HG03354 (cell line): ENCODE data around the gene C19orf73.

Source experiments
- ATAC-seq: cut with Tn5 transposase; IDR thresholded peaks from one replicate; pipeline ENCODE4 v1.9.1; 2021; ENCODE audit warnings: mild to moderate bottlenecking; ENCODE audit not compliant: unreplicated experiment, poor library complexity, severe bottlenecking

The C19orf73 gene, protein sequence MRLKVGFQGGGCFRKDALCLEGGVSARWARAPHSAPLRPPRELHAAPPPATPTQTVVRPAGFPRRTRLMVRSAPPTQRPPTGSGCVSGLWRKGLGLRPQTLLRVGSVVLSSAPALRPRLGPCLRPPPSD

DNA sequence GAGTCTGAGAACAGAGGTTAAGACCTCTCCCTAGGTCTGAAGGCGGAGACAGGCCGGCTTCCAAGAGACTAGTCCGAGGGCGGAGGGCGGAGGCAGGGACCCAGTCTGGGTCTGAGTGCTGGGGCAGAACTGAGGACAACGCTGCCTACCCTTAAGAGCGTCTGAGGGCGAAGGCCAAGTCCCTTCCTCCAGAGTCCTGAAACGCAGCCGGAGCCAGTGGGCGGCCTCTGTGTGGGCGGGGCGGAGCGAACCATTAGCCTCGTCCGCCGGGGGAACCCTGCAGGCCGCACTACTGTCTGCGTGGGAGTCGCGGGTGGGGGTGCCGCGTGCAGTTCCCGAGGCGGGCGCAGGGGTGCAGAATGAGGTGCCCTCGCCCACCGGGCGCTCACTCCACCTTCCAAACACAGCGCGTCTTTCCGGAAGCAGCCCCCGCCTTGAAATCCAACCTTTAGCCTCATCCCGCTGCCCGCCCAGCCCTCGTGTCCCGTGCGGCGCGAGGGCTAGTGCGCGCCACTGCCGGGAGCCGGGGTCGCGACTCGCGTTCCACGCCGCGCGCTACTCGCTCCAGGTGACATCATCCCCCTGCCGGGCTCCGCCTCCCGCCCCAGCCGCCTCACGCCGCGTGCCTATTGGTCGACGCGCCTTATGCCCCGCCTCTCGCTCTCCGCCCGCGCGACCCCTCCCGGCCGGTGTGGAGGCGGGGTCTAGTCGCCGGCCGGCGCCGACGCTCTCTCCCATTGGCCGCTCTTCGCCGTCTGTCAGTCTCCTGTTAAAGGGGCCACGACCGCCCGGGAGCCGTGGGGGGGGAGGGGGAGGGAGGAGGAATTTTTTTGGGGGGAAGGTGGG is at the start of gene C19orf73:
Gene C19orf73 (minus strand): TSS at position 579 of the 846 bp plus-strand sequence. CDS start 121 bp downstream, at position 458.
- ATAC-seq: peak; percentile 81

DNA sequence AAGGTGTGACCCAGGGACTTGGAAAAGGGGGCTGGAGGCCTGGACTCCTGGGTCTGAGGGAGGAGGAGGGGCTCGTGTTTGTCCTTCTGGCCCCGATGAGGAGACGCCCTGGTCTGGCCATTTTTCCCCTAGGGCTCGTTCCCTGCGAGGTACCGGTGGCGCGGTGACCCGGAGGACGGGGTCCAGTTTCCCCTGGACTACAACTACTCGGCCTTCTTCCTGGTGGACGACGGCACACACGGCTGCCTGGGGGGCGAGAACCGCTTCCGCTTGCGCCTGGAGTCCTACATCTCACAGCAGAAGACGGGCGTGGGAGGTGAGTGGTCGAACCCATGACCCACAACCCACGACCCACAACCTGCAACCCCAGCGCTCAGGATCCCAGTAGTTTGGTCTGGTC is 49.5 kb upstream of the C19orf73 start:
- no peak for ATAC-seq

DNA sequence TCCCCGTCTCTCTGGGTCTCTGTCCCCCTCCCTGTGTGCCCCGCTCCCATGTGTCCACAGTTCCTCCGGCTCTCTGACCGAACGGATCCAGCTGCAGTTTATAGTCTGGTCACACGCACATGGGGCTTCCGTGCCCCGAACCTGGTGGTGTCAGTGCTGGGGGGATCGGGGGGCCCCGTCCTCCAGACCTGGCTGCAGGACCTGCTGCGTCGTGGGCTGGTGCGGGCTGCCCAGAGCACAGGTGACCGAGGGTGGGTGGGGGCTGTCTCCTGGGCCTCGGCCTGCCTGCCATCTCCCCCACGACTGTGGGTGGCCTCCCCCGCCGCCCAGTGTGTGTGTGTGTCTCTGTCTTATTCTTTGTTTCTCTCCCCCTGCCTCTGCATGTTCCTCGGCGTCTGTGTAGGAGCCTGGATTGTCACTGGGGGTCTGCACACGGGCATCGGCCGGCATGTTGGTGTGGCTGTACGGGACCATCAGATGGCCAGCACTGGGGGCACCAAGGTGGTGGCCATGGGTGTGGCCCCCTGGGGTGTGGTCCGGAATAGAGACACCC is 49.0 kb upstream of the C19orf73 start:
- no peak for ATAC-seq

DNA sequence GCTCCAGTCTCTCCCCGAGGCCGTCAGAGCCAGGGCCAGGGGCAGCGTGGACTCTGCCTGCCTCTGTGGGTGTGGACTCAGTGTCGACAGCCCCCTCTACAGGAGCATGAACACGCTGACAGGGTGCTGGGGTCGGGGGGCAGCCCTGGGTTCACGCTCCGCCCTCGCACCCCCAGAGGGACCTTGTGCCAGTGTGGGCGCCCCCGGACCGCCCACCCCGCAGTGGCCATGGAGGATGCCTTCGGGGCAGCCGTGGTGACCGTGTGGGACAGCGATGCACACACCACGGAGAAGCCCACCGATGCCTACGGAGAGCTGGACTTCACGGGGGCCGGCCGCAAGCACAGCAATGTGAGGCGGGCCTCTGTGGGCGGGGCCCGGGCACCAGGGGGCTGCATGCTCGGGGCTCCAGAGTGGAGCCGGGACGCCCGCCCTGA is 46.9 kb upstream of the C19orf73 start:
- no peak for ATAC-seq

DNA sequence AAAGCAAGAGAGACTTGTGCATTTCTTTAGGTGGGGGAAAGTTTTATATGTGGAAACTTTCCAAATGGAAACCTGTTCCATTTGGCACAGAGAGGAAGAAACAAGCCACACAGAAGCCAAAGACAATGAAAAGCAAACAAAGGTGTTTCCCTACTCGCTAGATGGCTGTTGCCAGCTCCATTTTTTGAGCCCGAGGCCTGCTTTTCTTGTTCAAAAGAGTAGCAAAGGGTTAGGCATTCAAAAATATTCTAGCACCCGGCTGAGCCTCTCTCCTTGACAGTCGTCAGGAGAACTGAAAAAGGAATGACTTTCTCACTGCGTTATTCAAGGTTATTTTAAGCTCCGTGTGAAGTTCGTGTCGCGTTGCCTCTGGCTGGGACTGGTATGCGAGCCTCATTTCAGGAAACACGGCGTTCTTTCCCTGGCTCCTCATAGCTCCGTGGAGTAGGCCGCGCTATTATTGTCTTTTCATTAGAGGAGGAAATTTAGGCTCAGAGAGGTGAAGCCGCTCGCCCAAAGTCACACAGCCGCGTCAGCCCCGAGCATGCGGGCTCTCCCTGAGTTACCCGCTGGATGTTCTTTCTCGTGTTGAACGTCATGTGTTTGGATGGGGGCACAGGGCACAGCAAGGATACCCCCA is 46.3 kb upstream of the C19orf73 start:
- no peak for ATAC-seq

DNA sequence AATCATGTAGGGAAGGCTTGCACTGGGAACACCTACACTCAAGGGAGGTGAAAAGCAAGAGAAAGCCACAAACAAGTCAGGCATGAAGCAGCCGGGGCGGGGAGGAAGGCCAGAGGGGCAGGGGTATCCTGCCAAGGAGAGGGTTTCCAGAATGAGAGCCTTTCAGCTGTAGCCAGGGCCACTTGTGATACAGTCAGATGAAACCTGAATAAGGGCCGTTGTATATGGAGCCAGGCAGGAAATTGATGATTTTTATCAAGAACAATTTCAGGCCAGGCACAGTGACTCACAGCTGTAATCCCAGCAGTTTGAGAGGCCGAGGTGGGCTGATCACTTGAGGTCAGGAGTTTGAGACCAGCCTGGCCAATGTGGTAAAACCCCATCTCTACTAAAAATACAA is 43.0 kb upstream of the C19orf73 start:
- ATAC-seq: no peak

DNA sequence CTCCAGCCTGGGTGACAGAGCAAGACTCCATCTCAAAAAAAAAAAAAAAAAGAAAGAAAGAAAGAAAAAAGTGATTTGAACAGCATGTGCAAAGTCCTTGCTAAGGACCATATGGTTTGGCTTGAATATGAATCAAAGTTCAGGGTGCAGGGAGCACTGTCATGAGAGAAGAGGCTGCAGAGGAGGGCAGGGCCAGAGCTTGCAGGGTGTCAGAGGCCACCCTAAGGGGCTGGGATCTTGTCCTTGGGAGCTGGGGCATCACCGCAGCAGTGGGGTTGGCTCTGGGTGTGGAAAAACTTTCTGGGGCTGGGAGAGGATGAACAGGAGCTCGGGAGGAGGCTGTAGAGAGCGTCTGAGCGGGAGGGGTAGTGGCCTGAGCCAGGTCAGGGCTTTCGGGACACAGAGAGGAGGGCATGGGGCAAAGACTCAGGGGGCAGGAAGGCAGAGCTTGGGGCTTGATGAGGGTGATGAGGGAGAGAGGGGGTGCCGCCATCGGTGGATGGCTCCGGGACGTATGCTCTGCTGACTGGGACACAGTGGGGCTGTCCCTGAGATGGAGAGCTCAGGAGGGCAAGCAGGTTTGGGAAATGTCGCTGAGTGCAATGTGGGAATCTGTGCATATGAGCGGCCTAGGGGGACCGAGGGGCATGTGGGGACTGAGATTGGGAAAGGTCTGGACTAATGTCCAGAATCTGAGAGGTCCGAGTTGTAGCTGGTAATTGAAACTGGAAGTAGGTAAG is 41.7 kb upstream of the C19orf73 start:
- ATAC-seq: no peak

DNA sequence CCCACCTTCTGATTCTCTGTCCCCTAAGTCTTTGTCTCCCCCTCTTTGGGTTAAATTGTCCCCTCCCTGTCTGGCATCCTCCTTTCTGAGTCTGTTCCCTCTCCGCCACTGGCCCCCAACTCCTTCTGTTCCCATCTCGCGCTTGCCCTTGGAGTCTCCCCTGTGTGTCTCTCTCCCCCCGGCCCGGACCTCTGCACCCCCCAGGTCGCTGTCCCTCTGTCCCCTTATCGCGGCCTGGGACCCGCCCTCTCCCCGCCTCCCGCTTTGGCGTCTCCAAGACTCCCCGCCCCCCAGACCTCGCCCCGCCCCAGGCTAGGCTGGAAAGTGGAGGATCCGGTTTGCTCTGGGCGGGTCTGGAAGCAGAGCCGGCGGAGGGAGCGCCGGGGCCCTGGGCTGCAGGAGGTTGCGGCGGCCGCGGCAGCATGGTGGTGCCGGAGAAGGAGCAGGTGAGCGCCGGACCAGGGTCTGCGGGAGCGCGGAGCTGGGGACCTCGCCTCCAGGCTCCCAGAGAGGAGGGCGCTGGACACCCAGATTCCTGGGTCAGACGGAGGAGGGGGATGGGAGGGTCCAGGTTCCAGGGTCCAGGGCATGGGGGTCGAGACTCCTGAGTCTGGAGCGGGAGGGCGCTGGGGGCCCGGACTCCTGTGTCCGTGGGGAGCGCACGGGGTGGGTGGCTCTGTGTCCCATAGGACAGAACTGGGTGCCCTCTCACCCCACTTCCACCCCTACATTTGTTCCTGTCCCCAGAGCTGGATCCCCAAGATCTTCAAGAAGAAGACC is 38.7 kb upstream of the C19orf73 start, which contains the start of gene TRPM4:
Gene TRPM4 (plus strand): TSS at position 348 of the 780 bp plus-strand sequence. CDS start 75 bp downstream, at position 423.
- no peak for ATAC-seq

DNA sequence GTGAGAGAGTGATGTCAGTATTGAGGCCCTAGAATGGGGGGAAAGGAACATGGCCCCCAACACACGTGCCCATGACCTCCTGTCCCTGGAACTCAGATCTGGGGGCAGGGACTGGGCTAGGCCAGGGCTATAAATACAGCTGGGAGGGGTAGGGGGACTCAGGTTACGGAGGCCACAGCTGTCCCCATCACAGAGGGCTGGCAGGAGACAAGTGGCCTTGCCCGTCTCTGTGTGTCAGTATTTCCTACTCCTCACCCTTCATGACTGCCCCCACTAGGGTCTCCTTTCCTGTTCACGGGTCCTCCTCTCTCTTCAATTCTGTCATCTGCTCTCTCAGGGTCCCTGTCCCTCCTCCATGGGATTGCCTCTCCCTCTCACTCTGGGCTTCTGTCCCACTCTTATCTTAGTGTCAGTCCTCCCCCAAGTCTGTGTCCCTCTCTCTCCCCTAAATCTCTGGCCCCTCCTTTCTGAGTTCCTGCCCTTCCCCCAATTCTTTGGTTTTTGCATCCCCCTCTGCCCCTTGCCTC is 36.9 kb upstream of the C19orf73 start:
- ATAC-seq: no peak

DNA sequence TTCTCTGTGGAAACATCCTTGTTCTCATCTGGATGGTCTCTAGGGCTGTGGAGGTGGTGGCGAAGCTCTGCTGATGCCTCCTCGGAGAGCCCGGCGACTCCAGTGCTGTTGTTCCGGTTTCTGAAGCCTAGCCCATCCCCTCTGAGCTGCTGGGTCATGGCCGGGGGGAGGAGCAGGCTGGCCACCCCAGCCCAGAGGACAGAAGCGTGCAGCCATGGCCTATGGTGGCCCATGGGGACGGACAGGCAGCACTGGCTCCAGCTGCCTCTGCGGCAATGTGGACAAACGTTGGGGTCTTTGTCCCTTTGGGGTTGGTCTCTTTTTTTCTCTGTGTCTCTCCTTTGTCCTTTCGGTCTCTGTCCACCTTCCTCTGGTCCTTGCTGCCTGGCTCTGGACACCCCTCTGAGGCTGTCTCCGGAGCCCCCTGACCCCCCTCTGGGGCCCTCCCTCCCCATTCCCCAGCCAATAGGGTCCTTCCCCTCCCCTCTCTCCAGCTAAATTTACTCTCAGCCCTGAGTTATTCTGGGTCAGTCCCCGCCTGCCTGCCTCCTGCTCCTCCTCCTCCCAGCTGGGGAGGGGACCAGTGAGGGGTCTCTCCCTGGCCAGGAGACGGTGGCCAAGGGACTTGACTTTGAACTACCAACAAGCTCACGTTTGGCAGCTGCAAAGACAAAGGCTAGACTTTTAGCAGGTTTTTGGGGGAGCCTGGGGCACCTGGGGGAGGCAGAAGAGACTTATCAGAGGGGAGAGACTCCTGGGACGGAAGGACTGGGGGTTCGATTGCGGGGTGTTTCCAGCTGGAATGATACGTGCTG is 36.3 kb upstream of the C19orf73 start, which contains the start of gene HRC:
Gene HRC (minus strand): TSS at position 392 of the 815 bp plus-strand sequence. CDS start 159 bp downstream, at position 233.
- ATAC-seq: no peak

DNA sequence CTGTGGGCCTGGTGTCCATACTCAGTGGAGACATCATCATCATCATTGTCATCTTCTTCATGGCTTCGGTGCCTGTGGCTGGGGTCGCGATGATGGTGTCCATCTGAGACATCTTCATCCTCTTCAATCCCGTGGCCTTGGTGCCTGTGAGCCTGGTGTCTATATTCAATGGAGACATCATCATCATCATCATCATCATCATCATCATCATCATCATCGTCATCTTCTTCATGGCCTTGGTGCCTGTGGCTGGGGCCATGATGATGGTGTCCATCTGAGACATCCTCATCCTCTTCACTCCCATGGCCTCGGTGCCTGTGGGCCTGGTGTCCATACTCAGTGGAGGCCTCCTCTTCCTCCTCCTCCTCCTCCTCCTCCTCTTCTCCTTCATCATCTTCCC is 35.3 kb upstream of the C19orf73 start:
- no peak for ATAC-seq

DNA sequence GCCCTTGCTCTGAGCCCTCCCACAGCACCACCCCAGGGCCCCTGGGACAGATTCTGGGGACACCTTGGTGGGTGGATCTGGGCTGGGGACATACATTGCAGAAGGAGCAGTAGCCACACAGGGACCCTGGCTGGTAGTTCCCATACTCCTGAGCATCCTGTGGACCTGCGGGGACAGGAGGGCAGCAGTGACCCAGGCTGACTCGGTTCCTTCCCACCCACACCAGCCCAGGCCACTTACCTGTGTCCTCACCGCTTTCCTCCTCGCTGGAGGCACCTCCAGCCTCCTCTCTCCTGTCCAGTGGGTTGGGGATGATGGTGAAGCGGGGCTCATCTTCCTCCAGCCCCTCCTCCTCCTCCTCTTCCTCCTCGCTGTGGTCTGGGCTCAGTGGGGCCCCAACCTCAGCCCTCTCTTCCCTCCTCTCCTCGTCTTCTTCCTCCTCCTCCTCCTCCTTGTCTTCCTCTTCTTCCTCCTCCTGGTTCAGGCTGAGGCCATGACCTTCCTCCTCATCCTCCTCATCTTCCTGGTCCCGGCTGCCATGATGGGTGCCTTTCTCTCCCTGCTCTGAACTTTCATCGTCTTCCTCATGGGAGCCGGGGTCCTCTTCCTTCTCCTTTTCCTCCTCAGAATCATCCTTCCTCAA is 34.3 kb upstream of the C19orf73 start:
- ATAC-seq: no peak

DNA sequence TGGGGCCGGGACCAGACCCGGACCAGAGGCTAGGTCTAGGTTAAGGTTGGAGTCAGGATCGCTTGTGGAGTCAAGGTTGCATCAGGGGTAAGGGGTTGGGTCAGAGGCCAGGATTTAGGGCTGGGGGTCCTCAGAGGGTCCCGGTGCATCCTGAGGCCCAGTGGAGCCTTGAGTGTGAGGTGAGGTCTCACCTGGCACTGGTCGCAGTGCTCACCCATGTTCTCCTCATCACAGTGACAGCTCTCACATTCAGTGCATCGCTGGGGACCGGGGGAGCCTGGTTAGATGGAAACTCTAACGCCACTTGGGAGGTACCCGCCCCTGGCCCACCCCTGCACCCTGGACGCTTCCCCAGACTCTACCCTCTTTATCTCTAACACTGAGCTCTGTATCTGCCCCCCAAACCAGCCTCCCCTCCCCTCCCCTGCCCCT is 33.2 kb upstream of the C19orf73 start:
- no peak for ATAC-seq

DNA sequence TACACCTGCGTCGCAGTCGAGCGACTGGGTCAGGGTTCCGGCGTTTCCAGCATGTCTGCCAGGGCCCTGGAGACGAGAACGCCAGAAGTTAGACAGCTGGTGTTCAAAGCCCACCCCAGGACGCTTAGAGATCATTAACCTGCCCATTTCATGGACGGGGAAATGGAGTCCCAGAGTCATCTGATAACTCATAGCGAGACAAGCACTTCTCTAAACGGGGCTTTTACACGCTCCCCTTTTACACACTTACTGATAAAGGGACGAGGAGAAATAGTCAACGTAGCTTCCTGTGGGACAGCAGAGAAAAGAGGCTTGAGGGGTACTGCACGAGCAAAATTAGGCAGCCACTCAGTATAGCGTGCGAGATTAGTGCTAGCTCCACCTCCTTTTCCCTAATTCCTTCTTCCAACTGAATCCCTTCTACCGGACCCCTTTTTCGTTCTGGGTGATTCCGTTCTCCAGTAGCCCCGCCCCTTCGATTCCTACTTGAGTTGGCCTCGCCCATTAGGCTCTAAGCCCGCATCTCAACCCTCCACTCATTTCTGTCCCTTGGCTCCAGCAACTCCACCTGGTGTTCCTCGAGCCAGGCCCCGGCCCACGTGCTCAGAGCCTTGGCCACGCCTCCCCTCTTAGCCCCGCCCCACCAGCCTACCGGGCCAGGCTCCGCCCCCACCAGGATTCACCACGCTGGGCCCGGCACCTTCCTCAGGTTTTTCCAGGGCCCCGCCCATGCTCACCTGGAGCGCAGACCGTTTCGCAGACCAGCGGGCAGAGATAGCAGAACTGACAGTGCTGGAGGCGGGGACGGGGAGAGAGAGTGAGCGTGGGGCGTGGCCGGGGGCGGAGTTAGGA is 32.5 kb upstream of the C19orf73 start:
- ATAC-seq: no peak

DNA sequence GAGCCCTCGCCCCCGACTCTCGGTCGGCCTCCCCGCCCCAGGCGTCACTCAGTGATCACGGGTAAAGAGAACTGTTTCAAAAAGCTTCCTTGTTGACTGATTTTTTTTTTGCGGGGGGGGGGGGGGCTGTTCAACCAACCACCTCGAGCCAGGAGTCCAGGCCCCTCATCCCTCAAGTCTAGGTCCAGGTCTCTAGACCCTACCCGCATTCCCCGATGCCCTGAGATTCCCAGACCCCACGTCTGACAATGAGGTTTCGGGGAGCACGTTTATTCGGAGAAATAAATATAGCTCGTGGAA is 32.0 kb upstream of the C19orf73 start:
- no peak for ATAC-seq

DNA sequence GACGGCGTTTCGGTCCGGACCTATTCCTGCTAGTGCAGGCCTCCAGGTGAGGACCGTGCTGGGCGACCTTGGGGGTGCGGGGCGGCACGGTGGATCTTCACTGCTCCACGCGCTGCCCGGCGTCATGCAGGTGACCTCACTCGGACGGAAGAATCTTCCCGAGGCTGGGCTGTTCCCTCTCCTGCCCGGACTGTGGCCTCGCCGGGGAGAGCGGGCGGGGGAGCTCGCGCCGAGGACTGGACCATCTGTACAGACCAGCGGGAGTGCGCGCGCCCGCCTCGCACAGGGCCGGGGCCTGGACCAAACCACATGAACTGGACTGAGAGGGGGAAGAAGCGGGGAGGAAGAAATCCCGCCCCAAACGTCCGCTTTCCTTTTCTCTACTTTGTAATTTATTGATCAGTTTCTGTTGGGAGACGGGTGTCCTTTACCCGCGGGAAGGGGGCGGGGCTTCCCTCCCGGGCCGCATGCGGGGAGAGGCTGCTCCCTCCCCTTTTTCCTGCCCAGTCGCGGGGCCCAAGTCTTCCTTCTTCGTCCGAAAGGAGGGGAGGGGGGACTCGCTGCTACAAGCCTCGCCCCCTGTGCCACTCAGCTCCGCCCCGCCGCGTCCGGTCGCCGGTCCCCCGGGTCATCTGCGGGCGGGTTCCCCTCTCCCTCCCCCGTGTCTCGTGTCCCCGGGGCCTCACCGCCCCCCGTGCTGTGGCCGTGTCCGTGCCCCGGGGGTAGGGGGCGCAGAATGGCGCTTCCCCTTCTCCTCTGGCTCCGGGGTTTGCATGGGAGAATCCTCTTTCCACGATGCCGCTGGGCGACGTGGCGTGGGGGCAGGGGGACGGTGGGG is 31.4 kb upstream of the C19orf73 start:
- no peak for ATAC-seq
